GM21423 (cell line): ENCODE measurements around the gene DNAI2.

Experiments used
- ATAC-seq: cut with Tn5 transposase; IDR thresholded peaks from one replicate; pipeline ENCODE4 v1.9.1; 2021; ENCODE audit warnings: mild to moderate bottlenecking, moderate library complexity; ENCODE audit not compliant: unreplicated experiment

Gene DNAI2, protein sequence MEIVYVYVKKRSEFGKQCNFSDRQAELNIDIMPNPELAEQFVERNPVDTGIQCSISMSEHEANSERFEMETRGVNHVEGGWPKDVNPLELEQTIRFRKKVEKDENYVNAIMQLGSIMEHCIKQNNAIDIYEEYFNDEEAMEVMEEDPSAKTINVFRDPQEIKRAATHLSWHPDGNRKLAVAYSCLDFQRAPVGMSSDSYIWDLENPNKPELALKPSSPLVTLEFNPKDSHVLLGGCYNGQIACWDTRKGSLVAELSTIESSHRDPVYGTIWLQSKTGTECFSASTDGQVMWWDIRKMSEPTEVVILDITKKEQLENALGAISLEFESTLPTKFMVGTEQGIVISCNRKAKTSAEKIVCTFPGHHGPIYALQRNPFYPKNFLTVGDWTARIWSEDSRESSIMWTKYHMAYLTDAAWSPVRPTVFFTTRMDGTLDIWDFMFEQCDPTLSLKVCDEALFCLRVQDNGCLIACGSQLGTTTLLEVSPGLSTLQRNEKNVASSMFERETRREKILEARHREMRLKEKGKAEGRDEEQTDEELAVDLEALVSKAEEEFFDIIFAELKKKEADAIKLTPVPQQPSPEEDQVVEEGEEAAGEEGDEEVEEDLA

DNA sequence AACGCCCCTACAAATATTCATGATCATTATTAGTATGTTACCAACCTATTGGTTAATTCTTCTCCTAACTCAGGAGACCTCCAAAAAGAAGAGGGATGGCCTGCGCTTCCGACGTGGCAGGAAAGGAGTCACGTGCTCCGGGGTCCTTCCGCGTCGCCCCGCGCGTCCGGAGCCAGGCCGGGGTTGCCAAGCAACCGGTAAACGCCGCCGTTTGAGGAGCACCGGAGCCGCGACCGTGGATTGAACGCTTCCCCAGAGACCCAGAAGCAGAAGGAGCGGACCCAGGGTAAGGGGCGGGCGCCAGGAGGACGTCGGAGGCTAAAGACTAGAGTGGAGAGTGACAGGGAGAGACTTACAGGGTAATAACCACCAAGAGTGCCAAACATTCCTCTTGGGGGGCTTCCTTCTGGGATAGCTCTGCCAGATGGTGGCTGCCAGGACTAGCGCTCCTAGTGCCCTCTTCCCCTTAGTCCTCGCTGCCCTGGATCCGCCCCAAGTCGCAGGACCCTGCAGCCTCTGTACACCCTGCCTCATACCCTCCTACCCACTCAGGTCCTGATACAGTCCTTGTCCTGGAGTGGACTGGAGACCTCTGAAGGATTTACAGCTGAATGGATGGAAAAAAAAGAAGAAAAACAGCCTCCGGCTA, at the start of gene DNAI2:
Gene DNAI2 (plus strand): TSS at position 175 of the 649 bp plus-strand sequence. CDS start 7,584 bp downstream, outside the sequence.
- no peak for ATAC-seq

DNA sequence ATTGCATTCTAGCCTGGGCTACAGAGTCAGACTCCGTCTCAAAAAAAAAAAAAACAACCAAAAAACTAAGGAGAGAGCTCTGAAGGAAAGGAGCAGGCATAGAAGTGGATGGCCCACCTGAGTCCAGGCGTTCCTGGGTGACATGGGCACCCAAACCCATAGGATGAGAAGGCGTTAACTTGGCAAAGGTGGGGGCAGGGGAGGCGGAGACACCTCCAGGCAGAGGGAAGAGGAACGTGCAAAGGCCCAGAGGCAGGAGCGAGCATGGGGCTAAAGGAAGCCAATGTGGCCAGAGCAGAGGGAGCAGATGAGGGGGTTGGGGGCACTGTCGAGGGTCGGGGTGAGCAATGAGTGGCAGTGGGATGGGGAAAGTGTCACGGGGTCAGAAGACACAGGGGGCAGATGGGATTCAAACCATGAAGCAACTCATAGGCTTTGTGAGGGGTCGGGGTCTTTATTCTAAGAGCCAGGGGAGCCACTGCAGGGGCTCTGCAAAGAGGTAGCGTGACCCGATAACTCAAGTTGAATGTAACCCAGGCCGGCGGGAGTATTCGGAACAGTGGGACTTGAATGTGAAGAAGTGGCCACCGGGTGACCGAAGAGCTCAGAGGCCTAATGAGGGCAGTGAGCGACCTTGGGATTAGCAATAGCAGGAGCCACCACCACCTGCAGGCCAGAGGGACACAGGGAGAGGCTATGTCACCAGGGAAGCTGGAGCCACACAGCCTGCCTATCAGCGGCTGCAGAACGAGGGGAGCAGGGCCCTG, 48.9 kb upstream of the DNAI2 start:
- no peak for ATAC-seq

DNA sequence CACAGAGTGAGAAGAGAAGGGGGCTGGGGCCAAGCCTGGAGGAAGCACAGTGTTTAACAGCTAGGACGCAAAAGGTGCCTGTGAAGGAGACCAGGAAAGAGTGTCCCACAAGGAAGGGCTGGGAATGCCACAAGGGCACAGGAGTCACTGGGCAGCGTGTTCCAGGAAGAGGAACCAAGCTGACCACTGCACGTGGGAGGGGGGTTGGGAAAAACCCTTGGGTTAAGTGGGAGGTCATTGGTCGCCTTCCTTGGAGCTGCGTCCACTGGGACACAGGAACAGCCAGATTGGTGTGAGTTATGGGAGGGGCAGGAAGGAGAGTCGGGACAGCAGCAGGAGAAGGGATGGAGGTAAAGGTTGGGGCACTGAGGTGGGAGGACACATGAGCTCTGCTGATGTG, 47.8 kb upstream of the DNAI2 start:
- ATAC-seq, result no peak

DNA sequence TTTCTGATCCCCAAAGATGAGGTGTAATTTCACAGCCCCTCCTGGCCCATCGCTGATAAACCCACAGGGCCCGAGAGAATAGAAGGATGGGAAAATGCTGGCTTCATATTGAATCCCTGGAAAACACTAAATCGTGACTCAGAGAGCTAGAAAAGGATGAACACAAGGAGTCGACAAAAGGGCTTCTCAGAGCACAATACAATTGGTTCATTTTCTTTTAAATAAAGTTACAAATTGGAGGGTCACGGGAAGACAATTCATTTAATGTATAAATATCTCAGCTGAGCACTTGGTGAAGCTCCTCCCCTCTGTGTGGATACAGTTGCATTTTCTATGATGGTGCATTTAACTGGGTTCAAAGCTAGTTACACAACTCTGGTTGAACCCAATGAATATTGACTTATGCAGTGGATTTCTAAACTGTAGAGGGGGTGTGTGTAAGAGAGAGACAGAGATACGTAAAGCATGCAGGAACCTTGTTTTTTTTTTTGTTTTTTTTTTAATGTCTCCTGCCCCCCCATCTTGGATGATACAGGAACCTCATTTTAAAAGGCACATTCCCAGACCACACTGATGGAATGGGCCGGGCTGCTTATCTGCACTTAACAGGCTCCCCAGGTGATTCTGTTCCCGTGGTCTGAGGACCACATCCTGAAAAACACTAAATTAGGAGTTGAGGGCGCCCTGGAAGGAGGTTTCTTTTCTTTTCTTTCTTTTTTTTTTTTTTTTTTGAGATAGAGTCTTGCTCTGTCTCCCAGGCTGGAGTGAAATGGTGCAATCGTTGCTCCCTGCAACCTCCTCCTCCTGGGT, 46.6 kb upstream of the DNAI2 start:
- ATAC-seq, result no peak

DNA sequence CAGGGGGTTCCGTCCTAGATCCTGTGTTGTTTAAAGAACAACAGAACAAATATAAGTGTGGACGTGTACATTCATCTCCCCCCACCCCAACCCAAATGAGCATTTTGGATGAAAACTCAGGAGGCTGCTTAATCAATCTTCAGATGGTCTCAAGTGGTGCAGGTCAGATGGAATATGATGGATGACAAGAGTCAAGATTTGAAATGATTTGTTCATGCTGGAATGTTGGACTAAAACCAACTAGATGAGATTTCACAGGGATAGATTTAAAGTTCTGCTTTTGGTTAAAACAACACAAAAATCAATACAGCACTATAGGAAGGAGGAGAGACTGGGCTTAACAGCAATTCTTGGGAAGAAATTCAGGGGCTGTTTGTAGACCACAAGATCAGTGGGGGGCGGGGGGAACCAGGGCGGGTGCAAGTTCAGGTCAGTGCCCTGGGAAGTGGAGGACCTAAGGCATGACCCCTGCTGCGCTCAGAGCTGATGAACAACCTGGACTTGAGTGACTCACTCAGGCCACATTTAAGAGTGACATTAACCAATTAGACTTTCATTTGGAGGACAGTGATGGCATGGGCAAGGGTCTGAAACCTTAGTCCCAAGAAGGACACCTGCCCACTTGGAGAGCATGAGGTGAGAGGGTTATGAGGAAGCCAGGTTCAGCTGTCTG, 45.6 kb upstream of the DNAI2 start:
- no peak for ATAC-seq

DNA sequence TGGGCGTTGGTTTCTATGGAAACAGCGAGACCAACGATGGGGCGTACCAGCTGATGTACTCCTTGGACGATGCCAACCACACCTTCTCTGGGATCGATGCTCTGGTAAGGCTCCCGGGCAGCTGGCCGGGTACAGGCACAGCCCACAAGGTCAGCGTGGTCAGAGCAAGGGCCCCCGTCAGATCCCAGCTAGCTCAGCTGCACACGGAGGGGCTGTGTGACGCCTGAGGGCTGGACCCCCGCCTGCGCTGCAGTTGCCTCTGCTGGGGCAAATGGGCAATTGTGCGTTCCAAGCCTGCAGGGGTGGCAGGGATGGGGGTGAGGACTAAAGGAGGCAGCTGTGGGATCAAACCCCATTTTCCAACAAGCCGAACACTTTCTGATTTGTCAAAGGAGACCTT, 43.1 kb upstream of the DNAI2 start:
- ATAC-seq, result no peak

DNA sequence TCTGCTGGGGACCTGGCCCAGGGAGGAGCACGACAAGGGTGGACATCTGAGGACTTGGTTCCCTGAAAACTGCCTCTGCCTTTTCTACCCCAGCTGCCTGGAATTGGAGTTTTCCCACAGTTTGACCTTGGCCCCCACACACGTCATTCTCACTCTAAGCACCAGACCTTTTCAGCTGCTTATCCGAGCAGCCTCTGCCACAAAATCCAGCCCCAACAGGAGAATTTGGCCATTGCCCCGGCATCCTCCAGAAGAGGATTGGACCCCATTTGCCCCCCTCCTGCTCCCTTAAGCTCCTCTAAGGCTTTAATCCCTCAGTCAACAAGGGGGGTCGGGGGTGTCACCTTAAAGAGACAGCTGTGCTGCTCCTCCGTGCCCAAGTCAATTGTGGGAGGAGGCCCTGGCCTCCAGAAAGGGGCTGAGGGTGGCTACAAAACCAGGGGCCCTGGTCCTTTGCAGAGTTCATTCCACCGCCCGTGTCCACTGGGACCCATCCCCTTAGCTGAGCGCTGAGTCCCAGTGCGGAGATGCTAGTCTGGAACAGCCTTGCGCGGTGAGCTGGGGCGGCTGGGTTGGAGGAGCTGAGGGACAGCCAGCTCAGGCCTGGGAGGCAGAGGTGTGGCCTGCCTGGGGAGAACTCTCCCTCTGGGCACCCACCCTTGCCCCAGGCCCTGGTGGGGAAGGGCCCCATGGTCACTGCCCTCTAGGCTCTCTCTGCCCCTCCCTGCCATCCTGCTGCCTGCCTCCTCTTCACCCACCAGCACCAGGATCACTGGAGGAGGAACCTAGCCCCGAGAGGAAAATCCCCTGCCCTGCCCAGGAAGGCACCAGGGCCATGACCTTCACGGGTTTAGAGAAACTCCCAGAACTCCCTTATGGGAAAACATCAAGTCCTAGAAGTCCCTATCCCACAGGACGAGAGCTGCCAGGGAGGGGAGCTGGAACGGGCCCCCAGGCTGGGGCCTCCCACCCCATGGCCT, 41.8 kb upstream of the DNAI2 start:
- ATAC-seq, result no peak

DNA sequence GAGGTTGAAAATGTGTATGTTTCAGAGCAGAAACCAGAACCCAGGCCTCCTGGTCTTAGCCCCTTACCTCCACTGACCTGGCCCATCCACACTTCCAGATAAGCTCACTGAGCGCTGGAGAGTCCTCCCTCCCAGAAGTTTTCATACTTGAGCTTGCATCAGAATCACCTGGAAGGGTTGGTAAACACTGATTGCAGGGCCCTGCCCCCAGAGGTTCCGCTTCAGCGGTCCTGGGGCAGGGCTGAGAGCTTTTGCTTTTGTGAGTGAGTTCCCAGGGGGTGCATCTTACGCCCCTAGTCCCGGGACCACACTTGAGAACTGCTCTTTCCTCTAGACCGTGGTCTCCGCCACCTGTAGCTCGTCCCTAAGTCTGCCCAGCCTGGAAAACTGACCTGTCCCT, 40.1 kb upstream of the DNAI2 start:
- no peak for ATAC-seq

DNA sequence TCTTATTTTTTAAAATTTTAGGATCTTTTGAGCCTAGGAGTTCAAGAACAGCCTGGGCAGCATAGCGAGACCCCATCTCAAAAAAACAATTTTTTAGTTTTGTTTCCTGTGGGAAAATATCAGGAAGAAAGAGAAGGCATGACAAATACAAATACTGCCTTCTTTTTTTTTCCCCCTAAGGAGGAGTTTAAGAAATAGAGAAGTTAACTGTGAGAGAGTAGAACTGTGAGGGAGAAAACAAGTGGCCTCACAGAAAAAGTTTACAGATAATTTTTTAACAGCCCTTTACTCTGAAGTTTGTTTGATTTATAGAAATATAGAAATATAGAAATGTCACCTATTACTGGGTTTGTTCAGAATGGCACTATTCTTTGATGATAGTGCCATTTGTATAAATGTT, 39.5 kb upstream of the DNAI2 start:
- no peak for ATAC-seq

DNA sequence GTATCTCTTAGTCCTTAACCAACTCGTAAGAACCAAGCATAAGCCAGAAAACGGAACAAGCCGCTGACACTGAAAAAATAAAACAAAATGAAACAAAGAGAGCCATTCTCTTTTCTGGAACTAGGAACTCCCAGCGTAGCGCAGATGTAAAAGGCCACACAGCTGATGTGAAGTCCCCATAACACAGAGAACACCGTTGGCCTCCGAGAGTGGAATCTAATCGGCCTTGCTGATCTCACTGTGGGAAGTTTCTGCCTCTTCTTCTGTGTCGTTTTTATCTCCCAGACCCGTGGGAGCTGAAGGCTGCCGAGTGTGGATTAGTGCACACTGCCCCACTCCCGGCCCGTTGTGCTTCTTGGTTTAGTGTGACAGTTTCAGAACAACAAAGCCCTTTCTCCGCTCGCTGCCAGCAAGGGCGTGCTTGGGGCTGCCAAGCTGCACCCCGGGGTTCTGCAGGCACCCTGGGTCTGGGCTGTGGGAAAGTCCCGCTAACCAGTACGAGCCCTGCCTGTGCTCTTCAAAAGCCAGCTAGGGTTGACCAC, 38.9 kb upstream of the DNAI2 start:
- no peak for ATAC-seq

DNA sequence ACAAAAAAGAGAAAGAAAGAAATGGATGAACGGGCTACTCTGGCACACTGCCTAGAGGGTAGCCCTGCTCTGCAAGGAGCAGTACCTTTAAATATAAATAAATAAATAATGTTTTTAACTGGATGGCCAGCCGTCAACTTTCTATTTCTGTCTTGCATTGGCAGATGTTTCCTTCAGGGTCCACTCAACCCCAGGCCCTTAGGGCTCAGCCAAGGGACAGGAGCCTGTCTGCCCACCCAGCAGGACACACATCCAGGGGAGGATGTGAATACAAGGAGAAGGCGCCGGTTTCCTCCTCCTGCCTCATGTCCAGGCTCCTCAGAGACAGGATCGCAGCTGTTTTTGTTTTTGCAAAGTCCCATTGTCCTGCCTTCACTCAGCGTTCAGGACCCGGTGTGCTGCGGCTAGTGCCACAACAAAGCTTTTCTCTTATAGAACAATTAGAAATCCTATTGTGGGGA, 38.1 kb upstream of the DNAI2 start:
- ATAC-seq, result no peak

DNA sequence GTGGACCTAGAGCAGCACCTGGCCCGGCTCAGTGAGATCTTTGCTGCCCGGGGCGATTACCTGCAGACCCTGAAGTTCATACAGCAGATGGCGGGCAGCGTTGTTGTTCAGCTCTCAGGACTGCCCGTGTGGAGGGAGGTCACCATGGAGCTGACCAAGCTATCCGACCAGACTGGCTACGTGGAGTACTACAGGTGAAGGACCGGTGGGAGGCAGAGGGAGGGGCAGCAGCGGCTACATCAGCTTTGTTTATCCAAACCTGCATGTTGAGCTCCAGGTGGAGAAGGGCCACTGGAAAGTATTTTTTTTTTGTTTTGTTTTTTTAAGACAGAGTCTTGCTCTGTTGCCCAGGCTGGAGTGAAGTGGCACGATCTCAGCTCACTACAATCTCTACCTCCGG, 36.7 kb upstream of the DNAI2 start:
- ATAC-seq, result no peak

DNA sequence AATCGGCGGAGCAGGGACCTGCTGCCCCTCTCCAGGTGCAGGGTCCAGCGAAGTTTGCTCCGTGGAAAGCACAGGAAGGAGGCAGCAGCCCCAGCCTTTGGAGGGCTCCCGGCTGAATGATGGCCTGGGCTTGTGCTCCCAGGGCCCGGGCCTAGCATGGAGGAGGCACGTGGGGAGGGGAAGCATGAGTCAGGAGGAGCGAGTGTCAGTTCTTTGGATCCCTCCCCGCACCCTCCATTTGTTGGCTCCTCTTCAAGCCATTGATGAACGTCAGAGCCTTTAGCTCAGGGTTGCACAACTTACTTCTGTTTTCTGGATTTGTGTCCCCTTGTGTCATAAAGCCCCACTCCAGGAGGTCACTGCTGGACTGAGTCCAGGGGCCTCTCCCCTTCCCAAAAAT, 34.9 kb upstream of the DNAI2 start:
- ATAC-seq, result no peak

DNA sequence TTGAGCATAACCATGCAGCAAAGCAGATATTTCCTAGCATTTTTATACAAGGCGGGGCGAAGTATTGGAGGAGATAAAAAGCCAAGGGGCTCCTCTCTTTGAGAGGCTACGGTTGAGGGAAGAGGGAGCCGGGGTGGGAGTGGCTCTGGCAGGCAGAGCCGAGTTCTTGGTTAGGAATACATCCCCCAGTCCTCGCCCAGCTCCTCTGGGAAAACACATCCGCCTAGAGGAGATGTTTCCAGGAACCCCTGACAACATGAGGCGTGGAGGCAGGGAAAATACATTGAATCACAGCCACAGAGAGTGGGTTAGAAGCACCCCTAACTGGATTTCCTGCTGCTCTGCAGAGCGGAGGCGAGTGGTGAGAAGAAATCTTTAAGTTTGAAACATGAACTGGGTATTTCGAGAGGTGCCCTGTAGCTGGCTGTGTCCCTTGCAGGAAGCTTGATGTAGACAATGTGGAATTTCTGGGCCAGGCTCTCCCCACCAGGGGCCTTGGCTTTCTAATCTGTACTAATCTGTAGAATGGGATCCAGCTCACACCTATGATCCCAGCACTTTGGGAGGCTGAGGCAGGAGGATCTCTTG, 33.3 kb upstream of the DNAI2 start:
- ATAC-seq, result no peak

DNA sequence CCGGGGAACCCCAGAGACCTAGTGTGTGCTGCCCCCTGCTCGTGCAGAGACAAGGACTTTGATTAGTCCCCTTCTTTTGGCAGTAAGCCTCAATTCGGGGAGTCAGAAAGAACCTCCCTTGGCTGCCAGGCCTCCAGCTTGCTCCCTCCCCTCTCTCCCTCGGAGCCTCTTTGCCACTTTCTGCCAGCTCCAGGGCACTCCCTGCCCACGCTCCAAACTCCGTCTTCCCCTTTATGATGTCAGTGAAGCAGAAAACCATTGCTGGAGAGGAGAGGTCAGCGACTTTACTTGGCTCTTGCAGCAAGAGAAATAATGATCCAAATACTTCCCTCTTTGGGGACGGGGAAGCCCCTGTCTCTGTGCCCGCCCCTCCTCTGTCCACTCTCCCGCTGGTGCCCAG, 32.6 kb upstream of the DNAI2 start:
- no peak for ATAC-seq

DNA sequence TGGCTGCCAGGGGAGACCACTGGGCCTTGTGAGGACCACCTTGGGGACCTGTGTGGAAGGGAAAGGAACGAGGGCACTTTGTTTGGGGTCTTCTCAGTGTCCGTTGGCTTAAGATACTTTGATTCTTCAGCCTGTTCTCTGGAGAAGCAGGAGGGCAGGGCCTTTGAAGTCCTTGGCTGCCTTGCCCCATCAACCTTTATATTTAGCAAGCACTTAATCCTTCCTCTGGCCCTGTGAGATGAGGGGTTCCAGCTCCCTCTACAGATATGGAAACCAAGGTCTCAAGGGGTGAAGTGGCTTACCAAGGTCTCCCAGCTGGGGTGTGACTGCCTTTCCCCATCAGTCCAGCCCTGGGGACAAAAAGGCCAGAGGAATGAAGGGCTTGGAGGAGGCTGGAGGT, 32.2 kb upstream of the DNAI2 start:
- ATAC-seq, result no peak

DNA sequence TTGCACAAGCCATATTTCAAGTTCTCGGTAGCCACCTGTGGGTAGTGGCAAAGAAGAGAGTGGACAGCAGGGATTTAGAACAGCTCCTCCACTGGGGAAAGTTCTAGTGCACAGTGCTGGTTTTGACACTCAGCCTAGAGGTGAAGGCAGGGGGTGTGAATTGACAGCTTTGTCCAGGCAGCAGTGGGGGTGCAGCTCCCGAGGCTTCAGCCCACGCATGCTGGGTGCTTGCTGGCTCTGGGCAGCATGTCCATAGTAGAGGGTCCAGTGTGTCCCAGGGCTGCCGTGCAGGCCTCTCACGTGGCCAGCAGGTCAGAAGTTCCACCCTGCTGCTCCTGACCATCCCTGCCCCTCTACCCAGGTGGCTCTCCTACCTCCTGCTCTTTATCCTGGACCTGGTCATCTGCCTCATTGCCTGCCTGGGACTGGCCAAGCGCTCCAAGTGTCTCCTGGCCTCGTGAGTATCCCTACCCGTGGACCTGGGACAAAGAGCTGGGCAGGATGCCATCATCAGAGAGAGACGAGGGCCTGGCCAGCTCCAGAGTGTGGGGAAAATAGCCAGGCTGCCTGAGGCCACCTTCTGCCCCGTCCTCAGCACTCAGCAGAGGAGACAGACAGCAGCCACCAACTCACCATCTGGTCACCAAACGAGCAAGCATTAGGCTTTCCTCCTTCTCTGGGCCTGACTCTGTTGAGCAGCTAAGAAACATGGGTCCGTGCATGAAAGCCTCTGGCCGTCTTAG, 30.9 kb upstream of the DNAI2 start:
- no peak for ATAC-seq
